ENCODE measurements around the gene DLGAP4.

DNA sequence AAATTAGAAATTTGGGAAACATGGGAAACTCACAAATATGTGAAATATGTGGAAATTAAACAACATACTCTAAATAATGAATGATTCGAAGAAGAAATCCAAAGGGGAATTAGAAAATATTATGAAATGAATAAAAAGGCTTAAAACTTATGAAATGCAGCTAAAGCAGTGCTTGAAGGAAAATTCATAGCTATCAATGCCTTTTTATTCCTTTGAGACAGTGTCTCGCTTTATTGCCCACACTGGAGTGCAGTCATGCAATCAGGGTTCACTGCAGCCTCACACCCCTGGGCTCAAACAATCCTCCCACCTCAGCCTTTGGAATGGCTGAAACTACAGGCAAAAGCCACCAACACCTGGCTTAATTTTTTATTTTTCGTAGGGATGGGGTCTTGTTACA is 259.4 kb downstream of the DLGAP4 start:
- TF ChIP-seq POLR2A (IDR thresholded peaks at IDR 0.05) (no peak), CTCF (IDR thresholded peaks at IDR 0.05) (no peak), EP300 (IDR thresholded peaks at IDR 0.05) (no peak)

Measured in ovary (tissue), 3 donors.